HG02970 (cell line): ENCODE results near the gene SLC5A2.

Experiments
- ATAC-seq: cut with Tn5 transposase; IDR thresholded peaks from one replicate; pipeline ENCODE4 v1.9.1; 2021; ENCODE audit warnings: mild to moderate bottlenecking, moderate library complexity, moderate number of reproducible peaks; ENCODE audit not compliant: unreplicated experiment, low FRiP score

SLC5A2 gene

GRCh38 chr16:31459687-31460581 is 23.0 kb upstream of the SLC5A2 start:
- peak; percentile 82 for ATAC-seq

GRCh38 chr16:31460582-31461002 is 22.3 kb upstream of the SLC5A2 start:
- ATAC-seq, result no peak

- no peak for ATAC-seq
Observed at GRCh38 chr16:31461201-31461920, 21.6 kb upstream of the SLC5A2 start.

- ATAC-seq, result no peak
Observed at GRCh38 chr16:31461921-31462804, 20.8 kb upstream of the SLC5A2 start.

- ATAC-seq, result no peak
Observed at GRCh38 chr16:31464348-31464769, 18.6 kb upstream of the SLC5A2 start.

GRCh38 chr16:31464781-31465260 is 18.1 kb upstream of the SLC5A2 start:
- no peak for ATAC-seq

GRCh38 chr16:31465788-31466370 is 17.0 kb upstream of the SLC5A2 start:
- ATAC-seq, result no peak

- ATAC-seq, result no peak
Observed at GRCh38 chr16:31466381-31466841, 16.5 kb upstream of the SLC5A2 start.

- ATAC-seq, result no peak
Observed at GRCh38 chr16:31467151-31467773, 15.7 kb upstream of the SLC5A2 start.

- ATAC-seq, result no peak
Observed at GRCh38 chr16:31467858-31468257, 15.1 kb upstream of the SLC5A2 start.

- no peak for ATAC-seq
Observed at GRCh38 chr16:31470615-31471014, 12.3 kb upstream of the SLC5A2 start.

- no peak for ATAC-seq
Observed at GRCh38 chr16:31471241-31471874, 11.6 kb upstream of the SLC5A2 start.

- no peak for ATAC-seq
Observed at GRCh38 chr16:31471875-31472708, 10.8 kb upstream of the SLC5A2 start, which contains the start of gene TGFB1I1. Gene TGFB1I1, plus strand, starts transcription at chr16:31472152. Its CDS starts 37 bp downstream, at chr16:31472189.

- ATAC-seq, result no peak
Observed at GRCh38 chr16:31472709-31473203, 10.2 kb upstream of the SLC5A2 start.

- no peak for ATAC-seq
Observed at GRCh38 chr16:31473264-31473984, 9.5 kb upstream of the SLC5A2 start.

- no peak for ATAC-seq
Observed at GRCh38 chr16:31474173-31474714, 8.7 kb upstream of the SLC5A2 start.
